Spleen (tissue), 7 donors: Measurements from ENCODE around the gene P2RY2.

Experiments used
- POLR2A ChIP-seq, 3 donors: fragments of 450-650 bp; IDR thresholded peaks; one replicate each; pipeline ENCODE4 v1.5.1; 2017; ENCODE audit warnings: antibody characterized with exemption in 3 of 3, mild to moderate bottlenecking in 1 of 3
- POLR2AphosphoS5 ChIP-seq, 3 donors: sonication (generic); formaldehyde crosslinking; IDR thresholded peaks; one replicate each; pipeline ENCODE4 v1.5.1; 2017; ENCODE audit warnings: antibody characterized with exemption in 3 of 3
- TF ChIP-seq, protein P1 (sequence below), 11 experiments: fragments of 200-600 bp in 7 of 11; fragments of 450-650 bp in 4 of 11; sonication (generic) in 4 of 11; IDR thresholded peaks in 8 of 11; conservative IDR thresholded peaks in 3 of 11; 1 replicate in 7 of 11; 2 replicates in 4 of 11; pipeline versions ENCODE4 v1.4.0 to v1.8.0; 2016 to 2021; ENCODE audit warnings: antibody characterized with exemption in 11 of 11, inconsistent platforms in 4 of 11, mild to moderate bottlenecking in 1 of 11
- donor health status: DM: no; HTN: no; CAD: no; lungs with moderate emphysema.
- donor health status: DM: no; HTN: no; CAD: no.
- donor health status: DM: no; HTN: no; CAD: no.

DNA sequence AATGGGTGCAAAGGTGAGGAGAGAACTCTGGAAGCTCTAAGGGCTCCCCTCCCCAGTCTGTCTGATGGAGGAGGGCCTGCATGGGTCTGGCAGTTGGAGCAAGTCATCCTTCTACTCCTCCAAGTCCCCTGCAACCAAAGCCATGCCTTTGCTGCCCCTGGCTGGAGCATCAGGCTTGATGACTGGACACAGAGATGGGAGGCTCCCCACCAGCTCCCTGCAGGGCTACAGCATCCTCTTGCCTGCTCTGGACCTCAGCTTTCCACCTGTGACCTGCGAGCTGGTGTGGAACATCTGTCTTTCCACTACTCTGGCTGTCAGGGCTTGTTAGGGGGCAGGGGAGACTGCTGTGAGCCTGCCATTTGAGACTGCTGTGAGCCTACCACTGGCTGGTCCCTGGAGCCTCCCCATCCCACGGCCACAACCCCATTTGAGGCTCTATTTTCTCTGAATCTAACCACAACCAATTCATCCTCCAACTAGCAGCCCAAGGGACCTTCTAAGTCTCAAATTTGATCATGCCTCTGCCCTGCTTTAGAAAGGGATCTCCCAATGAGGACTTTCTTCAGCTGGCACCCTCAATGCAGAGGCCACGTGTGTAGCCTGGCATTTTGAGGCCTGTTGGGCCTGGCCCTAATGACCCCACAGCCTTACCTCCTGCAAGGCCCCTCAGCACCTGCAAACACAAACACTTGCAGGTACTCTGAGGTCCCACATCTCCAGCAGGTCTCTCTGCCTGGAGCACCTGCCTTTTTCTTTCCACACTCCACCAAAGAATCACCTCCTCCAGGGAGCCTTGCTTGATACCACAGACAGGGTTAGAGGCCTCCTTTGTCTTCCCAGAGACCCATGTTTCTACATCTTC lies 63.9 kb downstream of the P2RY2 start:
- no peak for TF ChIP-seq POLR2AphosphoS5 (IDR thresholded peaks at IDR 0.05)
- TF ChIP-seq, protein P1, sequence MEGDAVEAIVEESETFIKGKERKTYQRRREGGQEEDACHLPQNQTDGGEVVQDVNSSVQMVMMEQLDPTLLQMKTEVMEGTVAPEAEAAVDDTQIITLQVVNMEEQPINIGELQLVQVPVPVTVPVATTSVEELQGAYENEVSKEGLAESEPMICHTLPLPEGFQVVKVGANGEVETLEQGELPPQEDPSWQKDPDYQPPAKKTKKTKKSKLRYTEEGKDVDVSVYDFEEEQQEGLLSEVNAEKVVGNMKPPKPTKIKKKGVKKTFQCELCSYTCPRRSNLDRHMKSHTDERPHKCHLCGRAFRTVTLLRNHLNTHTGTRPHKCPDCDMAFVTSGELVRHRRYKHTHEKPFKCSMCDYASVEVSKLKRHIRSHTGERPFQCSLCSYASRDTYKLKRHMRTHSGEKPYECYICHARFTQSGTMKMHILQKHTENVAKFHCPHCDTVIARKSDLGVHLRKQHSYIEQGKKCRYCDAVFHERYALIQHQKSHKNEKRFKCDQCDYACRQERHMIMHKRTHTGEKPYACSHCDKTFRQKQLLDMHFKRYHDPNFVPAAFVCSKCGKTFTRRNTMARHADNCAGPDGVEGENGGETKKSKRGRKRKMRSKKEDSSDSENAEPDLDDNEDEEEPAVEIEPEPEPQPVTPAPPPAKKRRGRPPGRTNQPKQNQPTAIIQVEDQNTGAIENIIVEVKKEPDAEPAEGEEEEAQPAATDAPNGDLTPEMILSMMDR (IDR thresholded peaks at IDR 0.05 in 8 of 11, conservative IDR thresholded peaks at IDR 0.05 in 3 of 11) = no peak
- TF ChIP-seq POLR2A (IDR thresholded peaks at IDR 0.05) = no peak
